Activated CD8-positive, alpha-beta T cell treated with anti-CD3 and anti-CD28 coated beads for 36 hours (primary cell): ENCODE measurements around the gene ZNF850. TPM values are rescaled to one million over a fixed set of nuclear protein-coding genes. Genes with fewer than 3 reads are reported as not detected.
A peak's percentile ranks its signal among the peaks of the same experiment; 100 is the strongest.

Source experiments
- ATAC-seq: fragments of 200-7000 bp; cut with Tn5 transposase; one replicate; pipeline ENCODE4 v1.10.0; 2021; ENCODE audit warnings: mild to moderate bottlenecking, moderate library complexity
- CTCF ChIA-PET: fragments of 350-600 bp; sonication (Branson Sonifier 250); formaldehyde crosslinking; loops from one replicate; lab custom pipeline; 2021; ENCODE audit warnings: antibody characterized with exemption; lab: Charles Lee
- POLR2A ChIA-PET: fragments of 350-600 bp; sonication (Branson Sonifier 250); formaldehyde crosslinking; loops from one replicate; lab custom pipeline; 2021; ENCODE audit warnings: antibody characterized with exemption; lab: Charles Lee
- DNase-seq: peaks from one replicate; pipeline ENCODE4 v3.0.0-alpha.2; 2020
- H3K27ac Mint-ChIP-seq: one replicate; pipeline ENCODE4 v1.8.0; 2021; ENCODE audit warnings: mild to moderate bottlenecking, mixed read lengths
- H3K27me3 Mint-ChIP-seq: one replicate; pipeline ENCODE4 v1.8.0; 2021; ENCODE audit warnings: mixed read lengths
- H3K36me3 Mint-ChIP-seq: one replicate; pipeline ENCODE4 v1.8.0; 2021; ENCODE audit warnings: low read depth, mixed read lengths
- H3K4me1 Mint-ChIP-seq: one replicate; pipeline ENCODE4 v1.8.0; 2021; ENCODE audit warnings: low read depth, mixed read lengths
- H3K4me3 Mint-ChIP-seq: one replicate; pipeline ENCODE4 v1.8.0; 2021; ENCODE audit warnings: mild to moderate bottlenecking, moderate library complexity, mixed read lengths
- H3K9me3 Mint-ChIP-seq: one replicate; pipeline ENCODE4 v1.8.0; 2021; ENCODE audit warnings: mixed read lengths
- CTCF ChIP-seq: fragments of 200-600 bp; IDR thresholded peaks from one replicate; pipeline ENCODE4 v1.8.0; 2022; ENCODE audit warnings: antibody characterized with exemption, mild to moderate bottlenecking
- intact Hi-C: fragments of 100-400 bp; cut with micrococcal nuclease; formaldehyde crosslinking; loops from one replicate; pipeline ENCODE4 v1.10.0; 2022
- total RNA-seq, 2 experiments: library from RNA; stranded (reverse); gene quantifications; one replicate each; pipeline ENCODE4 v1.2.3, GENCODE V29; 2021

The ZNF850 gene
- total RNA-seq, 2 experiments from 2014 or later, result 10.6 to 11.7 TPM

- ChIA-PET CTCF (no interaction called here), POLR2A (no interaction called here)
- Mint-ChIP-seq H3K36me3 (peaks cover 56% of the 10 kb centered on the region), H3K27ac (no peak overlapping the region), H3K4me1 (no peaks in the 10 kb centered on the region), H3K4me3 (no peak overlapping the region), H3K9me3 (peaks cover 24% of the 10 kb centered on the region), H3K27me3 (no peaks in the 10 kb centered on the region)
- ATAC-seq (no peak), DNase-seq (no peak)
- intact Hi-C loops, result no loop called here
- TF ChIP-seq CTCF, result no peak
Measured at GRCh38 chr19:36679455-36679854, 93.2 kb downstream of the ZNF850 start.

- H3K9me3 Mint-ChIP-seq, result peaks cover 39% of the 10 kb centered on the region
- intact Hi-C loops, result no loop called here
- no peak for TF ChIP-seq CTCF
- H3K27ac Mint-ChIP-seq, result no peak overlapping the region
- ATAC-seq, result no peak
- no peak overlapping the region for H3K4me3 Mint-ChIP-seq
- ChIA-PET CTCF (interaction anchor here (1.0 kb wide), 1 partner anchor 35 kb away, joined by 3 read pairs; no protein-coding TSS in a partner anchor), POLR2A (no interaction called here)
- DNase-seq, result no peak
- H3K4me1 Mint-ChIP-seq, result peaks cover 2% of the 10 kb centered on the region
- H3K27me3 Mint-ChIP-seq, result no peaks in the 10 kb centered on the region
- peaks cover 60% of the 10 kb centered on the region for H3K36me3 Mint-ChIP-seq
Measured at GRCh38 chr19:36674201-36674600, 98.4 kb downstream of the ZNF850 start.

DNA sequence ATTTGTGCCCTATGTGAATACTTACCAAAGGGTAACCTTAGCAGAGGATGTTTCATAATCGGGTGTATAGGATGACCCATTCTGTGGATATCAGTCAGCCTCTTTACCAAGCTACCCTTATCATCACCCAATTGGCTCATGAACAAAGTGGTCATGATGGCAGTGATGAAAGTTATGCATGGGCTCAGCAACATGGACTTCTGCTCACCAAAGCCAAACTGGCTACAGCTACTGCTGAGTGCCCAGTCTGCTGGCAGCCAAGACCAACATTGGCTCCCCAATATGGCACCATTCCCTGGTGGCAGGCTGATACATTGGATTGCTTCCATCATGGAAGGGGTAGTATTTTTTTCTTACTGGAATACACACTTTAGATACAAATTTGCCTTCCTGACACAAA is 100.2 kb downstream of the ZNF850 start:
- Mint-ChIP-seq H3K36me3 (peaks cover 54% of the 10 kb centered on the region), H3K9me3 (peaks cover 41% of the 10 kb centered on the region), H3K27ac (no peak overlapping the region), H3K27me3 (no peaks in the 10 kb centered on the region), H3K4me3 (no peak overlapping the region), H3K4me1 (peaks cover 14% of the 10 kb centered on the region)
- DNase-seq, result no peak
- TF ChIP-seq CTCF, result no peak
- POLR2A ChIA-PET, result no interaction called here
- intact Hi-C loops, result no loop called here
- no peak for ATAC-seq
- CTCF ChIA-PET, result no interaction called here

DNA sequence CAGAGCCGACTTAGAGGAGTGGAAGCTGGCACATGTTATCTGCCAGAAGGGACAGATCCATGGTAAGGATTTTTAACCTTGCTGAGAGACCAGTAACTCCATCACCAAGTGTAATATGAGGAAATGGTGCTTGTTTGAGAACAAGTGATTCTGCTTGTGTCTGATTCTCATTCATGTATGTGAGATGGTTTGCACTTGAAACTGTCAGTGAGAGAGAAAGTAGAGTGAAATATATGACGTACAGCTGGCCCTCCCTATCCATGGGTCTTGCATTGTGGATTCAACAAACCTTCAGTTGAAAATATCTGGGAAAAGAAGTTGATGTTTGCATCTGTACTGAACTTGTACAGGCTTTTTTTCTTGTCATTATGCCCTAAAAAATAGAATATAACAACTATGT is 104.0 kb downstream of the ZNF850 start:
- Mint-ChIP-seq H3K27ac (no peak overlapping the region), H3K36me3 (peaks cover 72% of the 10 kb centered on the region), H3K4me3 (peak overlapping the region; percentile 48), H3K27me3 (no peaks in the 10 kb centered on the region), H3K4me1 (peaks cover 28% of the 10 kb centered on the region), H3K9me3 (peaks cover 50% of the 10 kb centered on the region)
- no peak for ATAC-seq
- ChIA-PET CTCF (no interaction called here), POLR2A (no interaction called here)
- TF ChIP-seq CTCF, result no peak
- DNase-seq, result no peak
- intact Hi-C loops, result no loop called here

DNA sequence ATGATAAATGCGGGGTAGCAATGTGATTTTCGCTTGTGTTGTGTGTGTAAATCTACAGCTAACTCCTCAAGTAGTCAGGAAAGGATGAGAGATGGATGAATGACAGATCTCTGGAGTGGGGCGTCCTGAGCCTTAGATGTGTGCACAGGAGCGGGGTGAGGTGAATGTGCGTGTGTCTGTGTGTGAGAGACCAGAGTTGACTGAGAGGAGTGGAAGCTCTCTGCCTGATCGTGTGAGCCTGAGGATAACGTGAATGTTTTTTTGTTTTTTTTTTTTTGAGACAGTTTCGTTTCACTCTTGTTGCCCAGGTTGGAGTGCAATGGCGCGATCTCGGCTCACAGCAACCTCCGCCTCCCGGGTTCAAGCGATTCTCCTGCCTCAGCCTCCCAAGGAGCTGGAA is 106.8 kb downstream of the ZNF850 start:
- H3K4me3 Mint-ChIP-seq, result peak overlapping the region; percentile 100
- DNase-seq, result no peak
- H3K27ac Mint-ChIP-seq, result peak overlapping the region; percentile 97
- TF ChIP-seq CTCF, result no peak
- intact Hi-C loops, result no loop called here
- CTCF ChIA-PET, result no interaction called here
- H3K9me3 Mint-ChIP-seq, result peaks cover 38% of the 10 kb centered on the region
- no peaks in the 10 kb centered on the region for H3K27me3 Mint-ChIP-seq
- H3K36me3 Mint-ChIP-seq, result peaks cover 67% of the 10 kb centered on the region
- no peak for ATAC-seq
- peaks cover 28% of the 10 kb centered on the region for H3K4me1 Mint-ChIP-seq
- POLR2A ChIA-PET, result interaction anchor here (0.6 to 3.0 kb wide), 5 partner anchors 21 to 551 kb away, joined by 3 to 12 read pairs (median 5); partner anchors contain the start of genes TBCB, ZNF382 and ZNF567

Other genes starting within 250 kb of the ZNF850 start
- 1 to 10 TPM; 3.7 to 6.4 TPM for gene ZNF260, start 244.5 kb downstream of the ZNF850 start, total RNA-seq
- 10 to 100 TPM; 18.5 to 19.2 TPM for gene ZNF529, start 199.5 kb downstream of the ZNF850 start, total RNA-seq
- gene ZNF382, start 167.5 kb downstream of the ZNF850 start, total RNA-seq, result 10 to 100 TPM; 10.1 to 10.8 TPM
- 1 to 10 TPM; 5.2 to 6.0 TPM for gene ZNF461, start 106.0 kb downstream of the ZNF850 start, total RNA-seq
- gene ZNF567, start 85.2 kb downstream of the ZNF850 start, total RNA-seq, result 1 to 10 TPM; 6.4 to 7.6 TPM
- 1 to 10 TPM; 8.9 to 9.7 TPM for gene ZNF790, start 65.6 kb upstream of the ZNF850 start, total RNA-seq
- 1 to 10 TPM; 3.6 to 5.1 TPM for gene ZNF345, start 78.1 kb upstream of the ZNF850 start, total RNA-seq
- gene ZNF829, start 143.5 kb upstream of the ZNF850 start, total RNA-seq, result 1 to 10 TPM; 4.5 to 4.9 TPM
- gene ZNF568, start 143.5 kb upstream of the ZNF850 start, total RNA-seq, result 1 to 10 TPM; 8.1 to 9.5 TPM